HCT116 (cell line): Measurements from ENCODE around the gene TSPO. TPM values are rescaled to one million over a fixed set of nuclear protein-coding genes. Genes with fewer than 3 reads are reported as not detected.

ENCODE experiments used
- ATAC-seq: fragments of 200-7000 bp; cut with Tn5 transposase; 2 replicates; pipeline ENCODE4 v1.9.1; 2020; ENCODE audit warnings: mild to moderate bottlenecking, moderate library complexity
- BruUV-seq: library from RNA; stranded (reverse); fragments of 400-500 nt; replicated peaks from 2 replicates; lab custom pipeline; 2021; lab: Mats Ljungman, UMichigan
- CTCF ChIA-PET: fragments of 300-600 bp; sonication (Branson Sonifier 250); formaldehyde crosslinking; loops from one replicate; lab custom pipeline; 2021; ENCODE audit warnings: antibody characterized with exemption; lab: Charles Lee
- POLR2A ChIA-PET: fragments of 300-600, 350-600 bp; sonication (Branson Sonifier 250); formaldehyde crosslinking; loops from one replicate; lab custom pipeline; 2021; ENCODE audit warnings: antibody characterized with exemption; lab: Charles Lee
- RAD21 ChIA-PET, 2 experiments: fragments of 300-600 bp; sonication (Branson Sonifier 250); formaldehyde crosslinking; loops; one replicate each; lab custom pipeline; 2023; ENCODE audit warnings: low total read pairs in 2 of 2; ENCODE audit not compliant: uncharacterized antibody in 2 of 2, unreplicated experiment in 2 of 2, low non-redundant PET in 1 of 2; lab: Charles Lee
- DNase-seq: peaks from one replicate; pipeline ENCODE4 v3.0.0-alpha.2; 2010; ENCODE audit warnings: low read depth, low spot score
- H2AFZ ChIP-seq: fragments of 200-600 bp; shearing (Covaris generic), sonication (generic); 2 replicates; pipeline ENCODE4 v1.6.1; 2017; ENCODE audit warnings: low read depth, mixed run types, mixed read lengths, antibody characterized with exemption, low read length; ENCODE audit not compliant: poor library complexity, severe bottlenecking
- H3K27ac ChIP-seq: 2 replicates; pipeline ENCODE4 v1.5.1; 2012; ENCODE audit warnings: low read depth, low read length
- H3K27me3 ChIP-seq: fragments of 200-600 bp; sonication (generic); 2 replicates; pipeline ENCODE4 v1.6.1; 2016; ENCODE audit warnings: mixed run types, low read length, mixed read lengths; ENCODE audit not compliant: insufficient read depth
- H3K36me3 ChIP-seq, 2 experiments: fragments of 200-500 bp in 1 of 2; fragments of 200-600 bp in 1 of 2; sonication (Bioruptor generic) in 1 of 2; sonication (generic) in 1 of 2; 2 replicates each; pipeline versions ENCODE4 v1.5.1 to v1.6.1; 2014 to 2016; ENCODE audit warnings: low read length in 2 of 2, inconsistent platforms in 1 of 2, mixed read lengths in 1 of 2, mixed run types in 1 of 2; ENCODE audit not compliant: insufficient read depth in 2 of 2, control insufficient read depth in 1 of 2
- H3K4me1 ChIP-seq, 2 experiments: fragments of 200-600 bp in 1 of 2; sonication (generic) in 1 of 2; 2 replicates each; pipeline versions ENCODE4 v1.5.1 to v1.6.1; 2012 to 2017; ENCODE audit warnings: low read length in 2 of 2, inconsistent platforms in 1 of 2, mild to moderate bottlenecking in 1 of 2, mixed read lengths in 1 of 2, mixed run types in 1 of 2, moderate library complexity in 1 of 2; ENCODE audit not compliant: insufficient read depth in 2 of 2, control insufficient read depth in 1 of 2
- H3K4me2 ChIP-seq: fragments of 200-600 bp; sonication (generic); 2 replicates; pipeline ENCODE4 v1.6.1; 2017; ENCODE audit warnings: mixed run types, low read length, mixed read lengths
- H3K4me3 ChIP-seq, 2 experiments: fragments of 200-600 bp in 1 of 2; sonication (generic) in 1 of 2; replicated peaks in 1 of 2; 2 replicates each; pipeline ENCODE4 v1.5.1; 2011 to 2016; ENCODE audit warnings: low read length in 2 of 2, control low read depth in 1 of 2, low read depth in 1 of 2, mild to moderate bottlenecking in 1 of 2, mixed read lengths in 1 of 2, mixed run types in 1 of 2
- H3K79me2 ChIP-seq: fragments of 200-600 bp; sonication (generic); 2 replicates; pipeline ENCODE4 v1.6.1; 2017; ENCODE audit warnings: mild to moderate bottlenecking, mixed run types, low read length, moderate library complexity, mixed read lengths; ENCODE audit not compliant: insufficient read depth
- H3K9ac ChIP-seq: fragments of 200-600 bp; sonication (generic); 2 replicates; pipeline ENCODE4 v1.6.1; 2016; ENCODE audit warnings: low read length, mixed read lengths
- H3K9me2 ChIP-seq: fragments of 200-600 bp; sonication (generic), shearing (Covaris generic); 2 replicates; pipeline ENCODE4 v1.6.1; 2017; ENCODE audit warnings: mixed run types, mild to moderate bottlenecking, moderate library complexity; ENCODE audit not compliant: insufficient read depth
- H3K9me3 ChIP-seq, 2 experiments: fragments of 200-500 bp in 1 of 2; fragments of 200-600 bp in 1 of 2; sonication (Bioruptor generic) in 1 of 2; sonication (generic) in 1 of 2; 2 replicates each; pipeline ENCODE4 v1.6.1; 2014 to 2017; ENCODE audit warnings: low read length in 2 of 2, mixed read lengths in 2 of 2, inconsistent platforms in 1 of 2, low read depth in 1 of 2, mild to moderate bottlenecking in 1 of 2, mixed run types in 1 of 2, moderate library complexity in 1 of 2; ENCODE audit not compliant: control insufficient read depth in 1 of 2, insufficient read depth in 1 of 2
- H4K20me1 ChIP-seq: fragments of 200-600 bp; sonication (generic), shearing (Covaris generic); 2 replicates; pipeline ENCODE4 v1.6.1; 2017; ENCODE audit warnings: mixed run types, mild to moderate bottlenecking, moderate library complexity; ENCODE audit not compliant: insufficient read depth
- CEBPB ChIP-seq: IDR thresholded peaks from 2 replicates; pipeline ENCODE4 v1.6.1; 2012; ENCODE audit warnings: low read depth
- CTCF ChIP-seq, 3 experiments: fragments of 200-600 bp in 1 of 3; sonication (generic) in 1 of 3; IDR thresholded peaks in 2 of 3; conservative IDR thresholded peaks in 1 of 3; 2 replicates each; pipeline ENCODE4 v1.5.1; 2012 to 2017; ENCODE audit warnings: low read depth in 2 of 3, low read length in 2 of 3, antibody characterized with exemption in 1 of 3, borderline replicate concordance in 1 of 3, control low read depth in 1 of 3, mild to moderate bottlenecking in 1 of 3, mixed read lengths in 1 of 3, mixed run types in 1 of 3, moderate library complexity in 1 of 3; ENCODE audit not compliant: insufficient read depth in 1 of 3
- EGR1 ChIP-seq: IDR thresholded peaks from 2 replicates; pipeline ENCODE4 v1.6.1; 2012; ENCODE audit warnings: low read depth
- ELF1 ChIP-seq: IDR thresholded peaks from 2 replicates; pipeline ENCODE4 v1.6.1; 2012; ENCODE audit warnings: low read depth, borderline replicate concordance
- EZH2 ChIP-seq: fragments of 200-600 bp; sonication (generic); IDR thresholded peaks from 2 replicates; pipeline ENCODE4 v1.6.1; 2017; ENCODE audit warnings: antibody characterized with exemption, mixed run types
- EZH2phosphoT487 ChIP-seq: fragments of 200-600 bp; IDR thresholded peaks from 2 replicates; pipeline ENCODE4 v1.6.1; 2018; ENCODE audit warnings: antibody characterized with exemption, borderline replicate concordance
- FOSL1 ChIP-seq: IDR thresholded peaks from 2 replicates; pipeline ENCODE4 v1.6.1; 2012; ENCODE audit warnings: low read depth
- POLR2A ChIP-seq: IDR thresholded peaks from 2 replicates; pipeline ENCODE4 v1.7.0; 2011; ENCODE audit warnings: borderline replicate concordance; ENCODE audit not compliant: insufficient read depth, insufficient read length; ENCODE audit errors: extremely low read depth
- POLR2AphosphoS5 ChIP-seq: IDR thresholded peaks from 2 replicates; pipeline ENCODE4 v1.6.1; 2011; ENCODE audit warnings: mild to moderate bottlenecking, low read depth, low read length, moderate library complexity
- RAD21 ChIP-seq: IDR thresholded peaks from 2 replicates; pipeline ENCODE4 v1.6.1; 2012; ENCODE audit warnings: low read depth, mild to moderate bottlenecking
- REST ChIP-seq: IDR thresholded peaks from 2 replicates; pipeline ENCODE4 v1.6.1; 2012; ENCODE audit warnings: low read depth
- SIN3A ChIP-seq: IDR thresholded peaks from 2 replicates; pipeline ENCODE4 v1.6.1; 2012; ENCODE audit warnings: low read depth
- SP1 ChIP-seq: IDR thresholded peaks from 2 replicates; pipeline ENCODE4 v1.6.1; 2012; ENCODE audit warnings: low read depth
- TCF7L2 ChIP-seq: IDR thresholded peaks from 2 replicates; pipeline ENCODE4 v1.7.0; 2011; ENCODE audit warnings: borderline replicate concordance, inconsistent platforms; ENCODE audit not compliant: insufficient read depth, insufficient read length; ENCODE audit errors: extremely low read depth
- YY1 ChIP-seq: IDR thresholded peaks from 2 replicates; pipeline ENCODE4 v1.6.1; 2011; ENCODE audit warnings: low read length, low read depth, moderate library complexity, mild to moderate bottlenecking; ENCODE audit not compliant: insufficient replicate concordance; ENCODE audit errors: extremely low read depth
- ZBTB33 ChIP-seq: IDR thresholded peaks from 2 replicates; pipeline ENCODE4 v1.6.1; 2011; ENCODE audit warnings: mild to moderate bottlenecking, low read length, moderate library complexity; ENCODE audit not compliant: insufficient replicate concordance; ENCODE audit errors: extremely low read depth
- ZFX ChIP-seq: fragments of 450-650 bp; IDR thresholded peaks from 2 replicates; pipeline ENCODE4 v1.6.1; 2017
- intact Hi-C: fragments of 100-400 bp; cut with micrococcal nuclease; formaldehyde crosslinking; loops from 2 replicates; pipeline ENCODE4 v1.10.0; 2022
- total RNA-seq: library from RNA; stranded (reverse); gene quantifications from one replicate; pipeline ENCODE4 v1.2.1, GENCODE V29; 2021; ENCODE audit not compliant: unreplicated experiment
- TF ChIP-seq, protein P1 (sequence below): IDR thresholded peaks from 2 replicates; pipeline ENCODE4 v1.6.1; 2012
- TF ChIP-seq, protein P2 (sequence below): IDR thresholded peaks from 2 replicates; pipeline ENCODE4 v1.6.1; 2012

Gene TSPO
- total RNA-seq, 1 experiment from 2014 or later = 192 TPM

- TF ChIP-seq REST = no peak
Observed at GRCh38 chr22:43176090-43176489, 24.7 kb downstream of the TSPO start (continued).

- BruUV-seq = no TSS peak
- POLR2A ChIA-PET = no interaction called here
- H3K9me2 ChIP-seq = no peaks in the 10 kb centered on the region
- H3K27ac ChIP-seq = no peak overlapping the region
- intact Hi-C loops = no loop called here
- no peak overlapping the region for H3K4me3 ChIP-seq
- H3K4me2 ChIP-seq = no peak overlapping the region
- peaks cover 17% of the 10 kb centered on the region; the same call in 1 of the 2 replicates for H3K79me2 ChIP-seq
- peaks cover 29 to 74% of the 10 kb centered on the region in 2 experiments for H3K36me3 ChIP-seq
- H3K9me3 ChIP-seq = no peaks in the 10 kb centered on the region
- DNase-seq (no peak), ATAC-seq (no peak)
- CTCF ChIA-PET = no interaction called here
- no peaks in the 10 kb centered on the region for H3K4me1 ChIP-seq
- no peaks in the 10 kb centered on the region for H3K27me3 ChIP-seq
- no peak overlapping the region for H3K9ac ChIP-seq
- no peak overlapping the region for H2AFZ ChIP-seq
- RAD21 ChIA-PET = no interaction called here
- H4K20me1 ChIP-seq = no peaks in the 10 kb centered on the region
- TF ChIP-seq ZFX (no peak), YY1 (no peak), SIN3A (no peak), FOSL1 (no peak), ELF1 (no peak), EZH2 (no peak), POLR2AphosphoS5 (no peak), POLR2A (no peak), RAD21 (no peak), ZBTB33 (no peak), CEBPB (no peak), EZH2phosphoT487 (no peak), SP1 (no peak), TCF7L2 (no peak), EGR1 (no peak), CTCF (IDR thresholded peaks at IDR 0.05 in 2 of 3, conservative IDR thresholded peaks at IDR 0.05 in 1 of 3; ENCODE audit: borderline replicate concordance in 1 of 3, insufficient read depth in 1 of 3, low read depth in 2 of 3, low read length in 2 of 3) (no peak)
- TF ChIP-seq, protein P1, sequence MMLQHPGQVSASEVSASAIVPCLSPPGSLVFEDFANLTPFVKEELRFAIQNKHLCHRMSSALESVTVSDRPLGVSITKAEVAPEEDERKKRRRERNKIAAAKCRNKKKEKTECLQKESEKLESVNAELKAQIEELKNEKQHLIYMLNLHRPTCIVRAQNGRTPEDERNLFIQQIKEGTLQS = no peak
- TF ChIP-seq, protein P2, sequence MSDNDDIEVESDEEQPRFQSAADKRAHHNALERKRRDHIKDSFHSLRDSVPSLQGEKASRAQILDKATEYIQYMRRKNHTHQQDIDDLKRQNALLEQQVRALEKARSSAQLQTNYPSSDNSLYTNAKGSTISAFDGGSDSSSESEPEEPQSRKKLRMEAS = no peak
Observed at GRCh38 chr22:43177479-43177878, 26.1 kb downstream of the TSPO start.
